MM.1S (cell line): Measurements from ENCODE around the gene RNF224.

Source experiments
- CTCF ChIP-seq: fragments of 300-600 bp; sonication (generic); IDR thresholded peaks from 2 replicates; pipeline ENCODE4 v1.5.1; 2016; ENCODE audit warnings: antibody characterized with exemption, low read length, mixed read lengths
- EZH2 ChIP-seq: fragments of 300-600 bp; sonication (generic); optimal IDR thresholded peaks from 2 replicates; pipeline ENCODE3; 2017; ENCODE audit warnings: low read depth, mild to moderate bottlenecking, antibody characterized with exemption, low read length, mixed read lengths
- EZH2phosphoT487 ChIP-seq: fragments of 300-600 bp; sonication (generic); IDR thresholded peaks from 2 replicates; pipeline ENCODE4 v1.6.1; 2018; ENCODE audit warnings: antibody characterized with exemption, low read length

GRCh38 chr9:137234055-137234697, 6.9 kb downstream of the RNF224 start:
- TF ChIP-seq CTCF (no peak), EZH2 (no peak), EZH2phosphoT487 (no peak)
